GM19324 (cell line): ENCODE data around the gene IP6K3.

Source experiments
- ATAC-seq: cut with Tn5 transposase; IDR thresholded peaks from one replicate; pipeline ENCODE4 v1.9.1; 2021; ENCODE audit warnings: mild to moderate bottlenecking, moderate library complexity; ENCODE audit not compliant: unreplicated experiment, low FRiP score

IP6K3 gene

DNA sequence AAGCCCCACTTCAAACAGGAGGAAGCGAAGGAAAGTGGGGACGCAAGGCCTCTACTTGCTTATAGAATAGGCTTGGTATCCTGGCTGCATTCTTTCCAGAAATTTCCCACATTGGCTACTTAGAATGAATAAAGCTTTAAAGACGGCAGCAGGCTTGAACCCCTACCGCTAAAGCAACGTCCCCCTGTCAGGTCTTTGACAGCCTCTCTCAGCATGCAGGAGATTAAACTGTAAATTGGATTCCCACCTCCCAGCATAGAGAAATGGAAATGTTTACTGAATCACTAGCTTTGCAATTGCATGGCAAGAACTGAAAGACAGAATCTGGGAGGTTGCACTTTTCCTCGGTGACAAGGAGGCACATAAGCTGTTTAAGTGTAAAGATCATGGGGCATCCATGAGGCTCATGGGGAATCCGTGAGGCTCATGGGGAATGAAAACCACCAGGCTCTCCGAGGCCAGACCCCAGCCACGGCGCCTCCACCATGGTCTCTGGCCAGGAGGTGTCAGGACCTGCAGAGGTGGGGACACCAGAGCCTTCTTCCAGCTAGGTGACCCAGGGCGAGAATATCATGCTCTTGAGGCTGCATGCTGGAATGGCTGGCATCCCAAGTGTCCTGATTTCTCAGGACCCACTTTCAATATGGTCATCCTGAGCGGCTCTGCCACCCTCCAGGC lies 31.9 kb upstream of the IP6K3 start:
- ATAC-seq: no peak

DNA sequence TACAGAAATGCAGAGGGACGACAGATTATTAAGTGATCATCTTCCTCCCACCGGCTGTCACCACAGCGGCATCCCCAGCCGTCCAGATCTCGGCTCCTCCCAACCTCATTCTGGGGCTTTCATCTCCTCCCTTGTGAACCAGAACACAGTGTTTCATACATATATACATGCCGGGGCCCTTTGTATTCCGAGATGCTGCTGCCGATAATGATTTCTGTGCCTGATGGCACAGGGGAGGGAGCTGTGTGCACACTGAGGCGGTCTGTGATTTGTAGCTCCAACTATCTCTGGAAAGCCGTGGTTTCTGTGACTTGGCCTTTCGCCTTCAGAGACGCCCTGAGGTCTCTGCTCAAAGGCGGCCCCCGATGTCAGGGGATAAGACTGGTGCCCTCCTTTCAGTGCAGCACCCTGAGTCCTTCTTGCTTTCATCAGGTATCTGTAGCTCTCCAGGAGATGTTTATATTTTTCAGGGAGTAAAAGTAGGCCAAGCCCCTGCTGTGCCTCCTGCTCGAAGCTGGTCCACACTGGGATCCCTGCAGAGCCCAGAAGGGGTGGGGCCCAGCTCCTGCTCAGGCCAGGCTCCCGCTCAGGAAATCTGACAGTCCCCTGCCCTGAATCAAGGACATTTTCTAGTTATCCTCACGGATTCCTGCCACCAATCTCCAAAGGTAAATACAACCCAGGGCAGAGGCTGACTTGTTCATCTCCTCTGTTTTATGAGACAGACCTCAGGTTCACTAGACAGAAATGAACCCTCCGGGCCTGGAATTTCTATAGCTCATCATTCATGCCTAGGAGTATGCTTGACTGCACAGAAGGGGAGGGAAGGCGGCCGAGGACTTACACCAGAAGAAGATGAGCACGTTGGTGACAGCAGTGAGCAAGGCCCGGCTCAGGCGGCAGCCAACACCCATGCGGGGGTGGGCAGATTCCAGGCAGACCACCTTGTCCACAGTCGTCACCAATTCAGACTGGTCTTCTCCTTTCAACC lies 31.0 kb upstream of the IP6K3 start:
- ATAC-seq: no peak

DNA sequence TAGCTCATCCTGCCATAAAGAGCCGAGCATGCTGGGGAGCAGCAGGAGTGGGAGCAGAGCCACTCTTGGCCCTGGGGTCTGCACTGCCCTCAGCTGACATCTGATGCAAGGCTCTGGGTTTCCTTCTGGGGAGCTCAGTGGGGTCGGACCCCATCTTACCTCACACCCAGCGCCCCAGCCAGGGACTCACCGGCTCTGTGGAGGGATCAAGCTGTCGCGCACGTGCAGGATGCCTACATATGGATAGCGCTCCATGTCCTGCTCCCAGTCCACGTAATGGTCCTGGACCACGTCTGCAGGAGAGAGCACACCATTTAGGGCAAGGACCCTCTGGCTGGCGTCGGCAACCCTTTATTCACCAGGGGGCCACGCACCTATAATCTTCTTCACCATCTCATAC lies 30.1 kb upstream of the IP6K3 start:
- no peak for ATAC-seq

DNA sequence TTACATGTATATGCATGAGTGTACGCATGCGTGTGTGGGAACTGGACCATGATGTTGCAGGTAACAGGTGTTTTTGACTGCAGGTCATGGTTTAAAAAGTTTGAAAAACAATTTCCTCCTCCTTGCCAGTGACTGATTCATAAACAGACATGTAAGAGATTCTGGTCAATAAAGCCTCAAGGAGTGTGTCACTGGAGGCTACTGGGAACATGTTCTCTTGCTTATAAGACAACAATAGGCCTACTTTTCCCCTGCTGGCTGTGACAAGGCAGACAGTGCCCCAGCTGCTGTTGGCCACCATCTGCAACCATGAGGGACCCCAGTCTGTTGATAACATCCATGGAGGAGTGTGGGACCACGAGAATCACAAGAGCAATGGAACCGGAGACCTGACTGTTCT lies 29.5 kb upstream of the IP6K3 start:
- no peak for ATAC-seq

DNA sequence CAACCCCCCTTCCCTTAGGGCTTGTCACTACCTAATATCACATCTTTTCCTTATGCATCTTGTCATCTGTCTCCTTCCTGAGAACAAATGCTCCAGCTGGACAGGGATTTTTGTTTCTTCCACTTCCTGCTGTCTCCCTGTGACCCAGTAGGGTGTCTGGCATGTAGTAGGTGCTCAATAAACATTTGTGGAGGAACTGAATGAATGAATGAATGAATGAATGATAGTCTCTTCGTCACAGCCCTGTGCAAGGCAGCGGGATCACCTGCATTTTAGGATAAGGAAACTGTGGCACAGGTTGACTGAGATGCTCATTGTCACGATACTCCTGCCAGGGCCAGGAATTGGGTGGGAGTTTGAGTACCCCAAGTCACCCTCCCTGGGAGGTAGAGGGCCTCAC lies 28.1 kb upstream of the IP6K3 start:
- no peak for ATAC-seq

DNA sequence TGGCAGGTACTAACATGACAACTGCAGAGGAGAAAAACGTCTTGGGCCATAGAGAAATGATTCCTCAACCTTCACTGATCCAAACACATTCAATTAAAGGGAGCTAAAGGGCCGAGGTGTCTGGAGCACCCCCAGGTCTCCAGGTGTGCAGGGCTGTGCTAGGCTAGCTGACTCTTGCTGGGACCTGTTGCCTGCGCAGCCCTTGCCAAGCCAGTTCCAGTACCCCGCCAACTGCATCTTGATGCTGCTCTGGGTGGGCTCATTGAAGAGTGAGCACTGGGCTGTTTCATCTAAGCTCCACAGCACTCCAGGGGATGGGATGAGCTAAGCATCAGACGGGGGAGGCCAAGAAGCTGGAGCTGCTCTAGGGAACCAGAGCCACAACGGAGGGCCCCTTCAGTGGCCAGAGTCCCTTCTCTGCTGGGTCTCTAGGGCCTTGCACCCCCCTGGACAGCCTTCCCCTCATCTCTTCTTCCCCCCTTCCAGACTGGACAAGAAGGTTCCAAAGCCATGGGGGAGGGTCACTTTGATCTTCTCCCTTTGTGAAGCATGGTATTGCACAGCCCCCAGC lies 26.3 kb upstream of the IP6K3 start:
- ATAC-seq: no peak

DNA sequence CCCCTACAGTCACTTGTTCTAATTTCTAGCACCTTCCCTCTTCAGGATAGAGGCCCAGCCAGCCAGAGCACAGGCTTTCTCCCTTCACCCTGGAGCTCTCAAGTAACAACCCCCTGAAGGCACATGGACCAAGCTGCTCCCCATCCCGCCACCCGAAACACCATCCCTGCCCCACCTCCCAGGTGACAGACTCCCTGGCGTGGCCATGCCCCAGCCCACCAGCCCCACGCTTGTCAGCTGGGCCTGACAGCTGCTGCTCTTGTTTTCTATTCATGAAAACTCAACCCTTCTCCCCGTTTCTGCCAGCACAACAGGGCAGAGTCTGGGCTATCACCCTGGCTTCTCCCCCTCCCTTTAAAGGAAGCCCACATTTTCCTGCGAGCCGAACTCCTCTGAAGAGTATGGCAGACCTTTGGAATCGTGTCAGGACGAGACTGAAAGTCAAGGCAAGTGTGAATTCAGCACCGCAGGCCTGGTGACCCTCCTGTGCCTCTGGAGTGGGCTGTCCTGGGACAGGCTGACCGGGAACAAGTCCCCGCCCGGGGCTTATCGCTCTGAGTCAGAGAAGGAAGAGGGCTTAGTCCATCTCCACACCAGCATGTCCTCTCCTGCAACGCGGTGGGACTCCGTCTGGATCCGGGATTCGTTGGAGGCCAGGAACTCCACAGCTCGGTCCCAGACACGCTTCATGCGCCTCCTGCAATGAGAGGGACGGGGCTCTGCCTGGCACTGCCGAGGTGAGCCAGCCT lies 25.6 kb upstream of the IP6K3 start:
- ATAC-seq: no peak

DNA sequence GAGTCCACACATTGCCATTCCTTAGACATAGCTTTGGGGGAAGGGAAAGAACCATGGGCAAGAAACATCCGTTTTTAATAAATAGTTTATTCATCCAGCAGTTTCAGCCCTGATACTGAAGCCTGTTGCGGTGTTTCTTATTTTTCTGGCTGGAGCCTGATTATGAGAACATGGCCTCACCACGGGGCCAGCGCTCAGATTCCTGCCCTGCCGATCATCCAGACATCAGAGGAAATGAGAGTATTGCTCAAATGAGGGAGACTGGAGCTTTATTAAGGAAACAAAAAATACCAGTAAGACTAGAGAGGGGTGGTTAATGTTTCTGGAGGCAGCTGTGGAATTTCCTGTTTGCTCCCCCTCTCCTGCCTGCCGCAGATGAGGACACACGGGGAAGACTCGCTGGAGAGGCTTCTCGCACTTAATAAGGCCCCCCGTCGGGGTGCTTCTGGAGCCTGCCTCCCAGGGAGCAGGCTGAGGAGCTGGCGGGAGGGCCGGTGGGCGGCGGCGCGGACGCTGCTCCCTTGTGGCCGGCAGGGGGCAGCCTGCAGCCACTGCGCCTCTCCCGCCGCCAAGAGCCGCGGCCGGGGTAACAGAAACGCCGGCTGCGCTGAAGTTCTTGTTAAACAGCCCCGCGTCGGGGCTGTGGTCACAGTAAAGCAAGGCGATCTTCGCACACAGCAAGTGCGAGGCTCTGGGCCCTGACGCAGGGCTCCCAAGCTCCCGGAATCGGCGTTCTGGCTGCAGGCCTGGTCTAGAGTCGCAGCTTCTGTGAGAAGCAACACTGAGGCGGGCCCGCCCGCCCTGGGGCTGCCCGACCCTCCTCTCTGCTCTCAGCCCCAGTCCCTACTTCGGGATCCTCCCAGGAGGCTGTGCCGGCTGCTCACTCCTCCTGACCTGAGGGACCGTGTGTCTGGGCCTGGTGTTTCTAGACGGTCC lies 24.7 kb upstream of the IP6K3 start:
- no peak for ATAC-seq

DNA sequence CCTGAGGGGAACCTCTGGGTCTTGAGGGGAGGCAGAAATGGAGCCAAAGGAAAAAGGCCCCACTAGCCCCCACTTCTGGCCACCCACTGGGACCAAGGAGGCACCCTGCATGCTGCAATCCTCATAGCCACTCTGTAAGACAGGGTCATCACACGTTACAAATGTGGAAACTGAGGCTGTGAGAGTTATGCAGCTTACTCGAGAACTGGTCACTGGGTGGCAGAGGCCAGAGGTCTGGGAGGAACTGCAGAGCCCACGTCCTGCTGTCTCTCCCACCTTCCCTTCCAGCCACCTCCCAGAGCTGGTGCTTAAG lies 24.1 kb upstream of the IP6K3 start:
- no peak for ATAC-seq

DNA sequence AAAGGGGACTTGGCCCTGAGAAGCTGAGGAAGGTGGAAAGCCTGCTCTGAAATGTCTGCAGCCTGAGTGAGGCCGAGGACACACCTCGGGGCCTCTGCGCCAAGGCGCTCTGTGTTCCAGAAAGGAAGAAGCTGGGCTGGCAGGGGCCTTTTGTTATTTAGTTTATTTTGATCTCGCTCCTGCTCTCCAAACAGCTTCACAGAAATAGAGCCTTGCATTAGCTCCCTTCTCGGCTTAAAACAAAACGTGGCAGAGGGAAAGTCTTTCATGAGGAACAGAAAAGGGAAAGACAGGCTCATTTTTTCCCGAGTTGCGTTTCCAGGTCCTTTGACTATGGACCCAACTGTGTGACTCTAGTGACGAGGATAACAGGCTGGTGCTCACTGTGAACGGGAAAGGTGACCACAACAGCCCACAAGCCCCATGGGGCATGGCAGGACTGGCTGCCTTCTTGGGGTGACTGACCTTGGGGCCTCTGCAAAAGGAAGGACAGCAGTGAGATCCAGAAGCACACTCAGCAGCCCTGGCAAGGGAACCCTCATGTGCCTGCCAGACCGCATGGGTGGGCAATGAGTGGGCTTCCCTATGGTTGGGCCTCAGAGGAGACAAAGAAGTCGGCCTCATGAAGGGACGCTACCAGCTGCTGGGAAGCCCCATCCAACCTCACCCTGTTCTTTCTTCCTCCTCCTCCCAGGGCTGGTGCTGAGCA lies 23.6 kb upstream of the IP6K3 start:
- ATAC-seq: no peak

DNA sequence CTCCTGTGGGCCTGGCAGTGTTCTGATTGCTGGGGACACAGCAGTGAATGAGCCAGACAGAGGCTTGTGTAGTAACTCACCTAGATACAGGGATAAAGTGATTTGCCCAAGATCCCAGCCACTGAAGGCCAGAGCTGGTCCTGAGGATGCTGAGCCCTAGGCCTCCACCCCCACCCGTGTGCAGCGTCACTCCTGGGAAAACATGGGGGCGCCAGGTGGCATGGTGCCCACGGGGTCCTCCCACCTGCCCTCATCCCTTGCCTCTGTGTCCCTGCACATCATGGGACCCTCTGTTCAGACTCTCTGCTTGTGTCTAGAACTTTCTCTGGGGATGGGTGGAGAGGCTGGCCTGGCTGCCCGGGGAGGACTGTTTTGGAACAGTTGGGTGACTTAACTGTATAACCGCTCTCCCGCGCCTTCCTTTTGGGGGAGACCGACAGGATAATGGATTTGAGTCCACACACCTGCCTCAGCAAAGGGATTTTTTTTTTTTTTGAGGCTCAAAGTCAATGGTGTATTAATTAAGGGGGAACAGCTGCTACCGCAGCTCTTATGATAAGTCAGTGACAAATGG lies 22.6 kb upstream of the IP6K3 start:
- ATAC-seq: no peak

DNA sequence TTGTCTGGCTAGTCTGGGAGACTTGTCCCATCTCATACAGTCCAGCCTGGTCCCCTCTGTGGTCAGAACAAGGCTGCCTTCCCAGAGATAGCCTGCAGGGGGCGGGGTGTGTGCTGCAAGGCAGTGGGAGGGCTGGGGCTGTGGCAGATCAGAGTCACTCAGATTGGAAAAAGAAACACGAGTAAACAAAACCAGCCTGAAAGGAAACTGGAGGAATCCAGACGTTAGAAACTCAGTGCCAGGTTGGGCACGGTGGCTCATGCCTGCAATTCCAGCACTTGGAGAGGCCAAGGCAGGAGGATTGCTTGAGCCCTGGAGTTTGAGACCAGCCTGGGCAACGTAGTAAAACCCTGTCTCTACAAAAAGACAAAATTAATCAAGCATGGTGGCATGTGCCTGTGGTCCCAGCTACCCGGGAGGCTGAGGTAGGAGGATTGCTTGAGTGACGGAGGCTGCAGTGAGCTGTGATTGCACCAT lies 22.0 kb upstream of the IP6K3 start:
- no peak for ATAC-seq

DNA sequence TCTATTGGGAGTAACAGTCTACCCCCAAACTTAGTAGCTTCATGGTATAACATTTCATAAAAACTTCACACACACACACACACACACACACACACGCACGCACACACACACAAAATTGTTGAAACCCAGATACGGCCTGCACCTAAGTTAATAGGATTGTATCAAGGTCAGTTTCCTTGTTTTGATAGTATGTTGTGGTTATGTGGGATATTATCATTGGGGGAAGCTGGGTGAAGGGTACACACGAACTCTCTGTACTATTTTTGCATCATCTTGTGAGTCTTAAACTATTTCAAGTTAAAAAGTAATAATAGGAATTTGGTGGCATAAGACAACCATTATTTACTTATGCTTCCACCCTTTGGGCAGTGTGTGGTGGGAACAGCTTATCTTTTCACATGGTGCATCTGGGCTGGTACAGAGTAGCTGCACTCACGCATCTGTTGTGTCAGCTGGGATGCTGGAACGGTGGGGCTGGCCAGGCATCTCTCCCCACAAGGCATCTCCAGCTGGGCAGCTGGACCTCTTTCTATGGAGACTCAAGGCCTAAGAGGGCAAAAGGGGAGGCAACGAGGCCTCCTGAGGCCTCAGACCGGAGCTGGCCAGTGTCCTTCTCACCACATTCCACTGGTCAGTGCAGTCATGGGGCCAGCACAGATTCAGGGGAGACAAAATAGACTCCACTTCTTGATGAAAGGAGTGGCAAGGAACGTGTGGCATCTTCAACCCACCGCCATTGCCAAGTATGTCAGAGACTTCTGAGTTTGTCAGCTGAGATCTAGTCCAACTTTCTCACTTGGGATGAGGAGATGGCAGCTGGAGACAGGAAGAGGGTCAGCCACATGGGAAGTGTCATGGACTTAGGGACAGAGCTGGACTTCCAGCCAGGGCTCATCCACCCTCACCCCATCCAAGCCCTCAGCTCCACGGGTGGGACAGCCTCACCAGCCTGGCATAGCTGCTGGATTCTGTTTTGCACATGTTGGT lies 20.5 kb upstream of the IP6K3 start:
- no peak for ATAC-seq

DNA sequence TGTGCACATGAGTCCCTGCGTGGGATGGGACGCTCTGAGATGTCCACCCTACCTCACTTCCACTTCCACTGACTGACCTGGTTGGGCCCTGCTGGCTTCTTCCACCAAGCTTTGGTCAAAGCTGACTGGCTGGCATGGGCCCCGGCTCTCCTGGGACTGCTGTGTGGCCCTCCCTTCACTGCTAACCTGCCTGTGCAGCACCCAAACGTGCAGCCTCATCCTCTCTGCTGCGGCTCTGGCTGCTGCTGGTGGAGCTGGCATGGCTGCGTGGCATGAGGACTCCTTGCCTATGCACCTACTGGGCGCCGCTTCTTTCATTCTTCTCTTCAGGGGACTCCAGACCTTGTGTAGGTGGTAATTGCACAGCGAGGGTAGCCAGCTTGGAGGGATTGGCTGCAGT lies 18.7 kb upstream of the IP6K3 start:
- ATAC-seq: no peak

DNA sequence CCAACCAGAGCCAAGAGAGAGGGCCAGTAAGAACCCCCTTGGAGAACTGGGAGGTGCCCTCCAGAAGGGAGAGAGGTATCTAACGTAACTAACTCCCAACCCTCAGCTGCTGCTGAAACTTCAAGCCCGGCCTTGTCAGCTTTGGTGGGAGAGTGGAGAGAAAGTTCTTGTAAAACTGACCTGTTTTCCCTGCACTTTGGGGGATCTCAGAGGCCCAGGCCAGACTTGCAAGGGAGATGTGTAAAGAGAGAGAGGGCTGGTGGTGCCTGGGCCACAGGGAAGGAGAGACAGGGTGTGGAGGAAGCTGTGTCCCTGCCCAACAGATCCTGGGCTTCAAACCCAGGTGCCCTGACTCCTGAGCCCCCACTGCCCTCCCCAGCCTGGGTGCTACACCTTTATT lies 17.3 kb upstream of the IP6K3 start:
- ATAC-seq: no peak

DNA sequence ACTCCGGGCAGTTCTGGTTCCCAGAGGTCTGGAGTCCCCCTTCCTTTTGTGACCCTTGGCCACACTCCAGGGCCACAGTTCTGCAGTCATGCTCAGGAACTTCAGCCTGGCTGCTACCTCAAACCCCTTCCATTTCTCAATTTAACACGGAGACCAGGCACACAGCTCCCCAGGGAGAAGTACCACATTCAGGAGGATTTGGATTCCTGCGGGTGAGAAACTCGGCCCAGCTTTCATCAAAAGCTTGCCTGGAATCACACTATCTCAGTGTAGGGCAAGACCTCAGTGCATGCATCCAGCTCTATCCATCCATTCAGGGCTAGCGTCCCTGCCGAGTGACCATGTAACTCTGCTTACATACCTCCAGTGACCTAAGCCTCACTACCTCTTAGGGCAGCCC lies 16.8 kb upstream of the IP6K3 start:
- ATAC-seq: no peak

DNA sequence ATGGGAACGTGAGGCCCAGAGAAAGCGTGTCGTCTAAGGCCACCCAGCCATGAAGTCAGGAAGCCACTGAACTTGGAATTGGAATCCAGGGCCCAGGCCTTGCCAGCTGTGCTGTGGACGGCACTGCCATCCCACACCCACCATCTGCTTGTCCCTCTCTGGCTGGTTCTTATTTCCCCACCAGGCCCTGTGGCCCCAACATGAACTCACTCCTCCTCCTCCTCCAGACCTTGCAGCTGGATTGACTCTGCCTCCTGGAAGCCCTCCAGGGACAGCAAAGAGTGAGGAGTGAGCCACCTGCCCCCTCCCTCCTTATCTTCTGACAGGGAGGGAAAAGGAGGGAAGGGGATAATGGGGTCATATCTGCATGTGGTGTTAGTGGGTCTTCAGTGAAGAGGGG lies 16.0 kb upstream of the IP6K3 start:
- ATAC-seq: no peak
